ENCODE data around the gene SLC22A17.
"Not testable (repeated sequence)": the region's sequence is repeated elsewhere in the genome, so short reads cannot be mapped to it uniquely, and the experiment has no call there.

Gene SLC22A17

GRCh38 chr14:23339506-23340268 is 13.0 kb downstream of the SLC22A17 start:
- no peak for DNase-seq

GRCh38 chr14:23335623-23336022 is 17.1 kb downstream of the SLC22A17 start:
- DNase-seq = no peak

- peak; percentile 76 to 80 for DNase-seq
Measured at GRCh38 chr14:23327947-23328744, 24.5 kb downstream of the SLC22A17 start.

DNA sequence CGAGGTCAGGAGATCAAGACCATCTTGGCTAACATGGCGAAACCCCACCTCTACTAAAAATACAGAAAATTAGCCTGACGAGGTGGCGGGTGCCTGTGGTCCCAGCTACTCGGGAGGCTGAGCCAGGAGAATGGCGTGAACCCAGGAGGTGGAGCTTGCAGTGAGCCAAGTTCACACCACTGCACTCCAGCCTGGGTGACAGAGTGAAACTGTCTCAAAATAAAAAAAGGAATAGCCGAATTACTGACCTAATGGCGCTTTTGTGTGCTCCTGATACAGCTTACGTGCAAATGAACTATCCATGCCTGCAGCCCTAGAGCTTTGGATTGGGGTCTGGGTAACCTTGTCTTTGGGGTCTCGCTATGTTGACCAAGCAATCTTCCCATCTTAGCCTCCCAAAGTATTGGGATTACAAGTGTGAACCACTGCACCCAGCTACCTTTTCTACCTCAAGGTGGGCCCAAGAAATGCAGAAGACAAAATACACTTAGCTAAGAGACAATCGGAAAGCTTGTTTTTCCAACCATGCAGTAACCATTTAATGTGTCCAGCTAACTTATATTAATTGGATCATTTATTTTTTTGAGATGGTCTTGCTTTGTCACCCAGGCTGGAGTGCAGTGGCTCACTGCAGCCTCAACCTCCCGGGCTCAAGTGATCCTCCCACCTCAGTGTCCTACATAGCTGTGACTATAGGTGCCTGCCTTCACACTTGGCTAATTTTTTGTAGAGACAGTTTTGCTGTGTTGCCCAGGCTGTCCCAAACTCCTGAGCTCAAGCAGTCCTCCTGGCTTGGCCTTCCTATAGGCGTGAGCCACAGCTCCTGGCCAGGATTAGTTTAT is 26.0 kb downstream of the SLC22A17 start:
- no peak for DNase-seq

- DNase-seq = not testable (repeated sequence)
Measured at GRCh38 chr14:23325746-23326145, 26.9 kb downstream of the SLC22A17 start.

GRCh38 chr14:23324993-23325392 is 27.7 kb downstream of the SLC22A17 start:
- no peak for DNase-seq

- no peak for DNase-seq
Measured at GRCh38 chr14:23324455-23324846, 28.2 kb downstream of the SLC22A17 start.

DNA sequence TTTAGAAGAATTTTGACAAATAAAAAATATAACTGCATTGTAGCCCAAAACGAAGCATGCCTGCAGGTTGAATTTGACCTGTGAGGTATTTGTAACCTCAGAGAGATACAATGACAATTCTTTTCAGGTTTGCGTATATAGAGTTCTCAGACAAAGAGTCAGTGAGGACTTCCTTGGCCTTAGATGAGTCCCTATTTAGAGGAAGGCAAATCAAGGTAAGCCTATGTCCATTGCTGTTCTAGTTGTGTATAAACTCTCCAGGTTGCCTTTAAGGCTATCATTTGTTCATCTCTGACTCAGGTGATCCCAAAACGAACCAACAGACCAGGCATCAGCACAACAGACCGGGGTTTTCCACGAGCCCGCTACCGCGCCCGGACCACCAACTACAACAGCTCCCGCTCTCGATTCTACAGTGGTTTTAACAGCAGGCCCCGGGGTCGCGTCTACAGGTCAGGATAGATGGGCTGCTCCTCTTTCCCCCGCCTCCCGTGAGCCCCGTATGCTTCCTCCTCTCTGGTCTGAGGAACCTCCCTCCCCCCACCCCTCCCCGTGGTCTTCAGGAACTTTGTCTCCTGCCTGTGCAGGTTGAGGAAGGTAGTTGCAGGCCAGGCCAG is 28.7 kb downstream of the SLC22A17 start:
- no peak for DNase-seq

GRCh38 chr14:23322568-23323517 is 29.8 kb downstream of the SLC22A17 start:
- DNase-seq = no peak

DNA sequence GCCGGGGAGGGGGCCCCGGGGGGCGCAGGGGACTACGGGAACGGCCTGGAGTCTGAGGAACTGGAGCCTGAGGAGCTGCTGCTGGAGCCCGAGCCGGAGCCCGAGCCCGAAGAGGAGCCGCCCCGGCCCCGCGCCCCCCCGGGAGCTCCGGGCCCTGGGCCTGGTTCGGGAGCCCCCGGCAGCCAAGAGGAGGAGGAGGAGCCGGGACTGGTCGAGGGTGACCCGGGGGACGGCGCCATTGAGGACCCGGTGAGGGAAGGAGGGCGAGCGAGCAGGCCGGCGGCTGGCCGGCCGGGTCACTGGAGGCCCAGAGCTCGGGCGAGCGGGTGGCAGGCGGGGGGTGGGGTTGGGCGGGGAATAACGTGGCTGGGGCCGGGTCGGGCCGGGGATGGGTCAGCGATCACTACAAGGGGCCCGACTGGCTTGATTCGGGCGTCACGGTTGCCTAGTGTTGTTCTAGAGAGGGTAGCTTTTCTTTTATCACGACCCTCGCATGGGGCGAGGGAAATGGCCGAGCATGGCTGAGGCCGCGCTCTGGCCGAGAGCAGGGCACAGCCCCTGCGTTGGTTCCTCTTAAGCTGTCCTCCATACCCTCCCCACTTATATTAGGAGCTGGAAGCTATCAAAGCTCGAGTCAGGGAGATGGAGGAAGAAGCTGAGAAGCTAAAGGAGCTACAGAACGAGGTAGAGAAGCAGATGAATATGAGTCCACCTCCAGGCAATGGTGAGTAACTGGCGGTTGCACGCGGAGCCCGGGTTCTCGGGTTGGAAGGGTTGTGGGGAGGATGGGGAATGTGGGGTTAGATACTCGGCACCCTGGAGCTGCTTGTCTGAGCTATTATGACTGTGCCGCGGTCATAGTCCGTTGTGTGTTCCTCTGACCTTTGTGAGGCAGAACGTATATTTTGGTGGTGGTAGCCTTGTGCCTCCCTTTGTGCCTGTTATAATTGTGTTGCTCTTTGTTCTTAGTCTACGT is 30.8 kb downstream of the SLC22A17 start:
- DNase-seq = peak; percentile 30 to 48

GRCh38 chr14:23320584-23321571 is 31.8 kb downstream of the SLC22A17 start, which contains the start of gene PABPN1:
Gene PABPN1 (plus strand): TSS chr14:23321457. CDS start chr14:23321470, 13 bp downstream.
- peak; percentile 100 for DNase-seq

DNA sequence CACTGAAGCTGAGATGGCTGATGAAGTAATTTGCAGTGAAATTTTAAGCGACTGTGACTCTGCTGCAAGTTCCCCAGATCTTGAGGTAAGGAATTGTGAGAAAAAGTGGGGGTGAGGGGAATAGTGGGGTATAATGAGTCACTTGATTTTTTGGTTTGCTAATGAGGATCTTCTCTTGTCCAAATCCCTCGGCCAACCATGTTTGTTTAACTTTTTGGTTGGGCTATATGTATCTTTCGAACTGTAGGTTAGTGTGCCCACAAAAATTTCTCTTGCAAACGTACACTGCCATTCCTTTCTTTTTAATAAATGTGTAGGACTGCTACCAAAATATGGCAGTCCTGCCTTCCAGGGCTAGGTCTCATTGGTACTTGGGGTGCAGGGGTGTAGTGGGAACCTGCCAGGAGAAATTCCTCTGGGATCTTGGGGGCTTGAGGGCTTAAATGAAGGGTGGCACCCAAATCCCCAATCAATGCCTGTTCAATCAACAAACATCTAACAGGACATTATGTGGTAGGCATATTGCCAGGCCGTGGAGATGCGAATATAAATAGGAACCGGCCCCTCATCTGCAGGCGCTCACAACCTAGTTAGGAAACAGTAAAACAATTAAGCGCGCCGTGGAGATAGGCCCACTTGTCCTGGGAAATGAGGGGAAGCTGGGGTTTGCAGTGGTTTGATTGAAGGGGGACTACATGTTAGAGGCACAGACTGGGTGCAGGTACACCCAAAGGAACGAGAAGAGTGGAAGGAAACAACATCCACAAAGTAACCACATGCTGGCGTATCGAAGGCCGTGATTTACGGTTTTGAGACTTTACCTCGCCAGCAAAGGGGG is 32.7 kb downstream of the SLC22A17 start:
- DNase-seq = no peak

DNA sequence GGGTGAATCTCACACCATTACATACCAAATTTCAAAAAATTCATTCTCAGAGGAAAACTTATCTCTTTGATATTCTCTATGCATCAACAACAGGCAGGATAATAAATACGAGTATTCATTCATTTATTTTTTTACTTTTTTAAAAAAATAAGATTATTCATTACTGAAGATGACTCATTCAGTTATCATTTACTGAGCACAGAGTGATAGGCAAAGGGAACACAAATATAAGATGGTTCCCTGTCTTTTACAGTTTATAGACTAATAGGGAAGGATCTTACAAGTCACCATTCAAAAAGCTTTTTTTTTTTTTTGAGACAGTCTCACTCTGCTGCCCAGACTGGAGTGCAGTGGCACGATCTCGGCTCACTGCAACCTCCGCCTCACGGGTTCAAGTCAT is 36.4 kb downstream of the SLC22A17 start:
- DNase-seq = no peak

DNA sequence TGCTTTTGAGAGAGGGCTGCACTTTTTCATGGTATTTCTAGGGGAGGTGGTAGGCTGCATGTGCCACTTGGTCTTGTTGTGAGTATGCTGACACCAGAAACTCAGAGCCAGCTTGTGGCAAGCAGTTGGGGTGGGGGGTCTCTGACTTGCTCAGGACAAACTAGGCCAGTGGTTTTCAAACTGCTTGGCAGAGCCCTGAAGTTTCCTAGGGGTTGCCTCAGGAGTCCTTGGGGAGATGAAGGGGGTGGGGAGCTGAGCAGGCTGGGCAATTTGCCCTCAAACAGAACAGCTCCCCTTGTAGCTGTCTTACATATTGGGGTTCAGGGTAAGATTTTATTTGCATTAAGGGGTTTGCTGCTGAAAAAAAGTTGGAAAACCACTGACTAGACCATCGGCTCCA is 42.1 kb downstream of the SLC22A17 start:
- no peak for DNase-seq

DNA sequence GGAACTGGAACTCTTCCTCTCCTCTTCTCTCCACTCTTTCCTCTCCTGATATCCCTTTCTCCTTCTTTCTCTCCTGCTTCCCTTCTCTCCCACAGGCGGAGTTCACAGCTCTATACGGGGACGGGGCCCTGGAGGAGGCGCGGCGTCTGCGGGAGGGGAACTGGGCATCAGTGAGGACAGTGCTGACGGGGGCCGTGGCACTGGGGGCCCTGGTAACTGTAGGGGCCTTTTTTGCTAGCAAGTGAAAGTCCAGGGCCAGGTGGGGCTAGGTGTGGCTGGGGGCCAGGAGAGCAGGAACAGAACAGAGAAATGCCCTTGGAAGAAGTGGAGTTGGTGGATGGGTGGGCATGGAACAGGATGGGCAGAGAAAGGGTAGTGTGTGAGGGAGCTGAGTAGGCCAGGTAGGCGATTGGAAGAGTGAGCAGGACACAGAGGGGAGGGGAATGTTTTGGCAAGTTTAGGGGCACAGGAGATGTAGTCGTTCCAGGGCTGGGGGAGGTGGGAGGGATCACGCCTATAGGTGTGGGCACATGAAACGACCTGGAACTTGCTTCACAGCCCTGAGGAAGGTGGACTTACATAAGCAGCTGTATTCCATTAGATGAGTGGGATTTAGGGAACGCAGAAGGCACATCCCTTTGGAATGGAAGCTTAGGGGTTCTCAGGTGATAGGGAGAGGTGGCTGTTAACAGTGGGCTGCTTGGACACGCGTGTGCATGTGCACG is 43.8 kb downstream of the SLC22A17 start:
- no peak for DNase-seq

DNA sequence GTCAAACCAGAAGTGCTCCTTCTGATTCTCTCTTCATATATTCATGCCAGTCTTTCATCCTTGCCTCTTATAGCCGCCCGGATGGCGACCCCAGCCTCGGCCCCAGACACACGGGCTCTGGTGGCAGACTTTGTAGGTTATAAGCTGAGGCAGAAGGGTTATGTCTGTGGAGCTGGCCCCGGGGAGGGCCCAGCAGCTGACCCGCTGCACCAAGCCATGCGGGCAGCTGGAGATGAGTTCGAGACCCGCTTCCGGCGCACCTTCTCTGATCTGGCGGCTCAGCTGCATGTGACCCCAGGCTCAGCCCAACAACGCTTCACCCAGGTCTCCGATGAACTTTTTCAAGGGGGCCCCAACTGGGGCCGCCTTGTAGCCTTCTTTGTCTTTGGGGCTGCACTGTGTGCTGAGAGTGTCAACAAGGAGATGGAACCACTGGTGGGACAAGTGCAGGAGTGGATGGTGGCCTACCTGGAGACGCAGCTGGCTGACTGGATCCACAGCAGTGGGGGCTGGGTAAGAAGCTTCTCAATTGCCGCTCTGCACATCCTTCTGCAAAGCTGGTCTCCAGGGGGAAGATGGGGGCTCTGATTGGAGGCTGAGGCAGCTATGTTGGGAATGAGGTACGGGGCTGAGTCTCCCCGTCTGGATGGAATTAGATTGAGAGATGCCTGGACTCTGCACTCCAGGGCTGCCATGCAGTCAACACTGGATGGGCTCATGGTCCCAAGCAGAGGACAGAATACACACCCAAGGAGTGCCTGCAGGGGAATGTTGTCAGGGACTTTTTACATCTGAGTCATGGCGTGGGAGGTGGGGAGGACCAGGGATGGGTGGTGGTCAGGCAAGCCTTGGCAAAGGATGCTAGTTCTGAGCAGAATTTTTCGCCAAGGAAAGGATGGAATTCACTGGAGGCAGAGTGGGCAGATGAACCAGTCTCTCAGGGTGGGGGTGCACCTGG is 44.7 kb downstream of the SLC22A17 start:
- DNase-seq = no peak
